Liver (tissue), 9 donors: ENCODE measurements around the gene ERBB2. TPM values are rescaled to one million over a fixed set of nuclear protein-coding genes. Genes with fewer than 3 reads are reported as not detected.

ENCODE experiments used
- DNase-seq: peaks from one replicate; pipeline ENCODE4 v3.0.0-alpha.2; 2017; ENCODE audit warnings: low spot score
- H3K27ac ChIP-seq, 2 donors: one replicate each; pipeline ENCODE4 v1.7.0; 2013; ENCODE audit warnings: inconsistent platforms in 2 of 2, low read length in 2 of 2, control low read depth in 1 of 2, low read depth in 1 of 2, mild to moderate bottlenecking in 1 of 2
- H3K27me3 ChIP-seq, 4 donors: one replicate each; pipeline versions ENCODE4 v1.6.1 to v1.7.0; 2013; ENCODE audit warnings: low read length in 3 of 4, inconsistent platforms in 1 of 4, mild to moderate bottlenecking in 1 of 4, moderate library complexity in 1 of 4; ENCODE audit not compliant: control insufficient read depth in 4 of 4, insufficient read depth in 4 of 4
- H3K36me3 ChIP-seq, 4 donors: one replicate each; pipeline versions ENCODE4 v1.6.1 to v1.7.0; 2013; ENCODE audit warnings: low read length in 3 of 4, mild to moderate bottlenecking in 3 of 4, low read depth in 1 of 4, moderate library complexity in 1 of 4; ENCODE audit not compliant: control insufficient read depth in 4 of 4, insufficient read depth in 3 of 4
- H3K4me1 ChIP-seq, 4 donors: one replicate each; pipeline versions ENCODE4 v1.6.1 to v1.7.0; 2013; ENCODE audit warnings: low read length in 3 of 4, mild to moderate bottlenecking in 3 of 4, moderate library complexity in 1 of 4; ENCODE audit not compliant: control insufficient read depth in 4 of 4, insufficient read depth in 4 of 4
- H3K4me3 ChIP-seq, 3 donors: one replicate each; pipeline versions ENCODE4 v1.6.1 to v1.7.0; 2013; ENCODE audit warnings: low read length in 3 of 3, control low read depth in 1 of 3, low read depth in 1 of 3, mild to moderate bottlenecking in 1 of 3
- H3K9ac ChIP-seq, 2 donors: one replicate each; pipeline ENCODE4 v1.7.0; 2013; ENCODE audit warnings: low read length in 2 of 2, mild to moderate bottlenecking in 2 of 2, moderate library complexity in 2 of 2, control low read depth in 1 of 2, low read depth in 1 of 2
- H3K9me3 ChIP-seq, 4 donors: one replicate each; pipeline versions ENCODE4 v1.6.1 to v1.7.0; 2013; ENCODE audit warnings: low read length in 3 of 4; ENCODE audit not compliant: control insufficient read depth in 4 of 4
- EGR1 ChIP-seq, 2 donors: IDR thresholded peaks; 2 replicates each; pipeline ENCODE4 v1.6.1; 2016 to 2018; ENCODE audit warnings: antibody characterized with exemption in 2 of 2, low read depth in 2 of 2
- FOXA2 ChIP-seq: IDR thresholded peaks from 2 replicates; pipeline ENCODE4 v1.6.1; 2016; ENCODE audit warnings: antibody characterized with exemption
- GABPA ChIP-seq, 2 donors: IDR thresholded peaks in 1 of 2; conservative IDR thresholded peaks in 1 of 2; 2 replicates each; pipeline ENCODE4 v1.6.1; 2016; ENCODE audit warnings: antibody characterized with exemption in 2 of 2, mild to moderate bottlenecking in 1 of 2, moderate library complexity in 1 of 2
- HNF4A ChIP-seq, 2 donors: conservative IDR thresholded peaks; 2 replicates each; pipeline ENCODE4 v1.6.1; 2016; ENCODE audit warnings: antibody characterized with exemption in 2 of 2, mild to moderate bottlenecking in 2 of 2
- HNF4G ChIP-seq: IDR thresholded peaks from 2 replicates; pipeline ENCODE4 v1.6.1; 2016; ENCODE audit warnings: antibody characterized with exemption
- JUND ChIP-seq, 2 donors: IDR thresholded peaks; 2 replicates each; pipeline ENCODE4 v1.6.1; 2016; ENCODE audit warnings: antibody characterized with exemption in 2 of 2
- NR2F2 ChIP-seq: IDR thresholded peaks from 2 replicates; pipeline ENCODE4 v1.6.1; 2016; ENCODE audit warnings: antibody characterized with exemption
- RAD21 ChIP-seq, 2 donors: IDR thresholded peaks; 2 replicates each; pipeline ENCODE4 v1.6.1; 2016; ENCODE audit warnings: antibody characterized with exemption in 2 of 2, mild to moderate bottlenecking in 2 of 2
- RXRA ChIP-seq, 2 donors: IDR thresholded peaks; 2 replicates each; pipeline ENCODE4 v1.6.1; 2017 to 2018; ENCODE audit warnings: antibody characterized with exemption in 2 of 2, mild to moderate bottlenecking in 1 of 2
- SP1 ChIP-seq: IDR thresholded peaks from 2 replicates; pipeline ENCODE4 v1.6.1; 2018; ENCODE audit warnings: antibody characterized with exemption, mild to moderate bottlenecking
- TAF1 ChIP-seq: conservative IDR thresholded peaks from 2 replicates; pipeline ENCODE4 v1.6.1; 2016; ENCODE audit warnings: antibody characterized with exemption, mild to moderate bottlenecking
- YY1 ChIP-seq: IDR thresholded peaks from 2 replicates; pipeline ENCODE4 v1.6.1; 2016; ENCODE audit warnings: antibody characterized with exemption, mild to moderate bottlenecking
- WGBS: extraction: QIAGEN DNeasy Blood & Tissue Kit; methylation state at CpG from one replicate; pipeline ENCODE4 v1.1.7; 2013; 5-methylcytosine and 5-hydroxymethylcytosine counted together
- polyA plus RNA-seq, 2 donors: library from polyadenylated mRNA; stranded (reverse) in 1 of 2; unstranded in 1 of 2; fragments of 200-250 nt in 1 of 2; fragments of >200 nt in 1 of 2; fragmentation: Nextera tagmentation in 1 of 2; extraction: Ambion mirVana in 1 of 2; gene quantifications; one replicate each; pipeline versions ENCODE4 v1.2.1 to v1.2.3, GENCODE V29; 2013 to 2015
- total RNA-seq, 2 donors: library from RNA; depleted of rRNA; stranded (reverse); fragments of >200 nt; gene quantifications; one replicate each; pipeline ENCODE4 v1.2.3, GENCODE V29; 2014
- TF ChIP-seq, protein P1 (sequence below): fragments of 150-350 bp; IDR thresholded peaks from 2 replicates; pipeline ENCODE4 v1.5.1; 2017; ENCODE audit warnings: improper control_type of control experiment, low read depth, low read length; ENCODE audit not compliant: missing input control
- TF ChIP-seq, protein P2 (sequence below): IDR thresholded peaks from 2 replicates; pipeline ENCODE4 v1.6.1; 2016; ENCODE audit warnings: antibody characterized with exemption
- TF ChIP-seq, protein P3 (sequence below): IDR thresholded peaks from 2 replicates; pipeline ENCODE4 v1.6.1; 2016; ENCODE audit warnings: antibody characterized with exemption, mild to moderate bottlenecking
- TF ChIP-seq, protein P4 (sequence below): IDR thresholded peaks from 2 replicates; pipeline ENCODE4 v1.6.1; 2016; ENCODE audit warnings: antibody characterized with exemption
- donor health status: healthy.
- donor health status: healthy.
- donor health status: healthy.
- donor health status: healthy.
- donor health status: healthy.

ERBB2 gene
- total and polyA plus RNA-seq, 4 donors = 4.7 to 28.8 (median 15.7) TPM

DNA sequence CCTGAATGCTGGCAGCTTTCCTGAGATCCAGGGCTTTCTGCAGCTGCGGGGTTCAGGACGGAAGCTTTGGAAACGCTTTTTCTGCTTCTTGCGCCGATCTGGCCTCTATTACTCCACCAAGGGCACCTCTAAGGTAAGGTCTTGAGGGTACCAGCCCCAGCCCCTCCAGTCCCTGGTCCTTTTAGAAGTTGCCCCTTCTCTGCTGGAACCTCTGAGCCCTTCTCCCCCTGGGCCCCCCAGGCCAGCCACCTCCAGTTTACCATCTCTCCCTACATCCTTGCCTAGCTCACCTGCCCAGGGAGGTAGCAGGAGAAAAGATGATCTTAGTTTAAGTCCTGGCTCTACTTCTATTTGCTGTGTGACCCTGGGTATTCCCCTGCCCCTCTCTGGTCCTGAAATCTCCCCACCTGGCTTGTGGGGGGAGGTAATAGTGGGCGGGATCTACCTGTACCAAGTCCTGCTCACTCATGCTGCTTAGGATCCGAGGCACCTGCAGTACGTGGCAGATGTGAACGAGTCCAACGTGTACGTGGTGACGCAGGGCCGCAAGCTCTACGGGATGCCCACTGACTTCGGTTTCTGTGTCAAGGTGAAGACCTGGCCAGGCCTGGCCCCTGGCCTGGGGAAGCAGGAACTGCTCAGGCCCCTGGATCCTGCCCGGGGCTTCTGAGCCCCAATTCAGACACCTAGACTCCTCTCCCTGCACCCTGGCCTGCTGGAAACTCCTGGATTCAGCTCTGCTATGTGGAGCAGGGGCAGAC is 44.4 kb downstream of the ERBB2 start:
- Histone ChIP-seq H3K9ac (no peak overlapping the region), H3K36me3 (peaks cover 1 to 27% (median 14%) of the 10 kb centered on the region in 4 donors), H3K27me3 (no peaks in the 10 kb centered on the region), H3K9me3 (no peaks in the 10 kb centered on the region), H3K4me3 (no peak overlapping the region), H3K27ac (no peak overlapping the region), H3K4me1 (peaks cover 0 to 21% (median 13%) of the 10 kb centered on the region in 4 donors)
- 91% methylated on average over 16 of the region's 16 CpGs for WGBS
- TF ChIP-seq, protein P1, sequence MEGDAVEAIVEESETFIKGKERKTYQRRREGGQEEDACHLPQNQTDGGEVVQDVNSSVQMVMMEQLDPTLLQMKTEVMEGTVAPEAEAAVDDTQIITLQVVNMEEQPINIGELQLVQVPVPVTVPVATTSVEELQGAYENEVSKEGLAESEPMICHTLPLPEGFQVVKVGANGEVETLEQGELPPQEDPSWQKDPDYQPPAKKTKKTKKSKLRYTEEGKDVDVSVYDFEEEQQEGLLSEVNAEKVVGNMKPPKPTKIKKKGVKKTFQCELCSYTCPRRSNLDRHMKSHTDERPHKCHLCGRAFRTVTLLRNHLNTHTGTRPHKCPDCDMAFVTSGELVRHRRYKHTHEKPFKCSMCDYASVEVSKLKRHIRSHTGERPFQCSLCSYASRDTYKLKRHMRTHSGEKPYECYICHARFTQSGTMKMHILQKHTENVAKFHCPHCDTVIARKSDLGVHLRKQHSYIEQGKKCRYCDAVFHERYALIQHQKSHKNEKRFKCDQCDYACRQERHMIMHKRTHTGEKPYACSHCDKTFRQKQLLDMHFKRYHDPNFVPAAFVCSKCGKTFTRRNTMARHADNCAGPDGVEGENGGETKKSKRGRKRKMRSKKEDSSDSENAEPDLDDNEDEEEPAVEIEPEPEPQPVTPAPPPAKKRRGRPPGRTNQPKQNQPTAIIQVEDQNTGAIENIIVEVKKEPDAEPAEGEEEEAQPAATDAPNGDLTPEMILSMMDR = no peak
- TF ChIP-seq, protein P2, sequence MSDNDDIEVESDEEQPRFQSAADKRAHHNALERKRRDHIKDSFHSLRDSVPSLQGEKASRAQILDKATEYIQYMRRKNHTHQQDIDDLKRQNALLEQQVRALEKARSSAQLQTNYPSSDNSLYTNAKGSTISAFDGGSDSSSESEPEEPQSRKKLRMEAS = no peak
- TF ChIP-seq GABPA (IDR thresholded peaks at IDR 0.05 in 1 of 2, conservative IDR thresholded peaks at IDR 0.05 in 1 of 2) = no peak
- TF ChIP-seq EGR1 (IDR thresholded peaks at IDR 0.05; ENCODE audit: low read depth in 2 of 2) = no peak
- TF ChIP-seq HNF4G = no peak
- no peak for TF ChIP-seq TAF1
- no peak for TF ChIP-seq YY1
- no peak for TF ChIP-seq RAD21 (IDR thresholded peaks at IDR 0.05)
- TF ChIP-seq SP1 = no peak
- TF ChIP-seq RXRA (IDR thresholded peaks at IDR 0.05) = no peak
- TF ChIP-seq, protein P3, sequence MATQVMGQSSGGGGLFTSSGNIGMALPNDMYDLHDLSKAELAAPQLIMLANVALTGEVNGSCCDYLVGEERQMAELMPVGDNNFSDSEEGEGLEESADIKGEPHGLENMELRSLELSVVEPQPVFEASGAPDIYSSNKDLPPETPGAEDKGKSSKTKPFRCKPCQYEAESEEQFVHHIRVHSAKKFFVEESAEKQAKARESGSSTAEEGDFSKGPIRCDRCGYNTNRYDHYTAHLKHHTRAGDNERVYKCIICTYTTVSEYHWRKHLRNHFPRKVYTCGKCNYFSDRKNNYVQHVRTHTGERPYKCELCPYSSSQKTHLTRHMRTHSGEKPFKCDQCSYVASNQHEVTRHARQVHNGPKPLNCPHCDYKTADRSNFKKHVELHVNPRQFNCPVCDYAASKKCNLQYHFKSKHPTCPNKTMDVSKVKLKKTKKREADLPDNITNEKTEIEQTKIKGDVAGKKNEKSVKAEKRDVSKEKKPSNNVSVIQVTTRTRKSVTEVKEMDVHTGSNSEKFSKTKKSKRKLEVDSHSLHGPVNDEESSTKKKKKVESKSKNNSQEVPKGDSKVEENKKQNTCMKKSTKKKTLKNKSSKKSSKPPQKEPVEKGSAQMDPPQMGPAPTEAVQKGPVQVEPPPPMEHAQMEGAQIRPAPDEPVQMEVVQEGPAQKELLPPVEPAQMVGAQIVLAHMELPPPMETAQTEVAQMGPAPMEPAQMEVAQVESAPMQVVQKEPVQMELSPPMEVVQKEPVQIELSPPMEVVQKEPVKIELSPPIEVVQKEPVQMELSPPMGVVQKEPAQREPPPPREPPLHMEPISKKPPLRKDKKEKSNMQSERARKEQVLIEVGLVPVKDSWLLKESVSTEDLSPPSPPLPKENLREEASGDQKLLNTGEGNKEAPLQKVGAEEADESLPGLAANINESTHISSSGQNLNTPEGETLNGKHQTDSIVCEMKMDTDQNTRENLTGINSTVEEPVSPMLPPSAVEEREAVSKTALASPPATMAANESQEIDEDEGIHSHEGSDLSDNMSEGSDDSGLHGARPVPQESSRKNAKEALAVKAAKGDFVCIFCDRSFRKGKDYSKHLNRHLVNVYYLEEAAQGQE = no peak
- TF ChIP-seq NR2F2 = no peak
- no peak for TF ChIP-seq JUND (IDR thresholded peaks at IDR 0.05)
- no peak for DNase-seq

DNA sequence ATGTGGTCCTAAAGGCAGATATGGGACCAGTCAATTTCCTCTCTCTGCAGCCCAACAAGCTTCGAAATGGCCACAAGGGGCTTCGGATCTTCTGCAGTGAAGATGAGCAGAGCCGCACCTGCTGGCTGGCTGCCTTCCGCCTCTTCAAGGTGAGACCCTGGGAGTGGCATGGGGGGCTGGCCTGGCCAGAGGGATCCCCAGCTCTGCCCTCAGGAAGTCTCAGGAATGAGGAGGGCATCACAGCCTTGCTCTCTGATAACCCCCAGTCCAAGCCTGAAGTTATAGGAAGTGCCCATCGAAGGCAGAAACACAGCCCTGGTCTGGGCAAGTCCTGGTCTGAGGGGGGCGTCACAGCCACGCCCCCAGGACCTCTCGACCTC is 45.0 kb downstream of the ERBB2 start:
- TF ChIP-seq NR2F2 (no peak), JUND (IDR thresholded peaks at IDR 0.05) (no peak), FOXA2 (no peak), RAD21 (IDR thresholded peaks at IDR 0.05) (no peak), RXRA (IDR thresholded peaks at IDR 0.05) (no peak), HNF4A (conservative IDR thresholded peaks at IDR 0.05) (no peak)
- TF ChIP-seq, protein P1 = no peak
- TF ChIP-seq, protein P2 = no peak
- TF ChIP-seq, protein P4, sequence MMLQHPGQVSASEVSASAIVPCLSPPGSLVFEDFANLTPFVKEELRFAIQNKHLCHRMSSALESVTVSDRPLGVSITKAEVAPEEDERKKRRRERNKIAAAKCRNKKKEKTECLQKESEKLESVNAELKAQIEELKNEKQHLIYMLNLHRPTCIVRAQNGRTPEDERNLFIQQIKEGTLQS = no peak
- H3K27me3 ChIP-seq = no peaks in the 10 kb centered on the region
- H3K9ac ChIP-seq = no peak overlapping the region
- H3K4me1 ChIP-seq = peaks cover 0 to 16% (median 12%) of the 10 kb centered on the region in 4 donors
- no peak overlapping the region for H3K4me3 ChIP-seq
- peaks cover 1 to 27% (median 14%) of the 10 kb centered on the region in 4 donors for H3K36me3 ChIP-seq
- no peaks in the 10 kb centered on the region for H3K9me3 ChIP-seq
- H3K27ac ChIP-seq = no peak overlapping the region
- DNase-seq = no peak
- 88% methylated on average over 8 of the region's 8 CpGs for WGBS
